HG02642 (cell line): ENCODE measurements around the gene VPS72.
"Not testable (repeated sequence)": the region's sequence is repeated elsewhere in the genome, so short reads cannot be mapped to it uniquely, and the experiment has no call there.

Experiments
- ATAC-seq: cut with Tn5 transposase; IDR thresholded peaks from one replicate; pipeline ENCODE4 v1.9.1; 2021; ENCODE audit warnings: mild to moderate bottlenecking; ENCODE audit not compliant: unreplicated experiment, poor library complexity

The VPS72 gene, protein sequence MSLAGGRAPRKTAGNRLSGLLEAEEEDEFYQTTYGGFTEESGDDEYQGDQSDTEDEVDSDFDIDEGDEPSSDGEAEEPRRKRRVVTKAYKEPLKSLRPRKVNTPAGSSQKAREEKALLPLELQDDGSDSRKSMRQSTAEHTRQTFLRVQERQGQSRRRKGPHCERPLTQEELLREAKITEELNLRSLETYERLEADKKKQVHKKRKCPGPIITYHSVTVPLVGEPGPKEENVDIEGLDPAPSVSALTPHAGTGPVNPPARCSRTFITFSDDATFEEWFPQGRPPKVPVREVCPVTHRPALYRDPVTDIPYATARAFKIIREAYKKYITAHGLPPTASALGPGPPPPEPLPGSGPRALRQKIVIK

DNA sequence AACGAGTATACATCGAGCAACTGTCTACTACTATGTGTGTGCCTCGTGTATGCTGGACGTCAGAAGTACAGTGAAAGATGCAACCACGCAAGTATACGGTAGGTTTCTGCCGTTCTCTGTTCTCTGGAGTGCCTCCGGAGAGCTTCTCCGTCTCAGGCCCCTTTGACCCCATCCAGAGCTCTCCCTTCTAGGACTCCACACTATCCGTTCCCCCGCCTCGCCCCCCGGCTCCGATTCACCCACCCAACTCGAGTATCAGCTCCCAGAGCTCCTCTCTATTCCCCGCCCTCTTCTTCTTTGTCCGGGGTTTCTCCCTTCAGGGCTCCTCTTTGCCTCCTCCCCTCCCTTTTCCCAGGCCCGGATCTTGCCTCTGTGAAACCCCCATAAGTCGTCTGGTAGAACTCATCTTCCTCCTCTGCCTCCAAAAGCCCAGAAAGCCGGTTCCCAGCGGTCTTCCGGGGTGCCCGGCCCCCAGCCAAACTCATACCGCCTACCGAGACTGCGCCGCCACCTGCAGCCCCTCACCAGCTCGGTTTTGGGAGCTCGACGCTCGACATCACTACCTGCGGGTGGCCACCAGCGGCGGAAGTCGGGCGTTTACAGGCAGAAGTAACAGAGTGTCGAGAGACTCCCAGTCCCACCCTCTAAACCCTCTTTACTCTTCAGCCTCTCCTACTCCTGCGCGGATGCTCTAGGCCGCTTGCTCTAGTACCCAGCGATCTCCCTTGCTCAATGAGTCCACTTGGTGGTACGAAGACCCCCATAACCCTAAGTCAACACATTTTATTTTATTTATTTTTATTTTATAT is at the start of gene VPS72:
TSS of gene VPS72 (minus strand) at position 561 of the 809 bp plus-strand sequence. CDS start at position 485, 76 bp downstream.
- ATAC-seq, result peak; percentile 85

- no peak for ATAC-seq
Observed at GRCh38 chr1:151238467-151238739, 48.4 kb upstream of the VPS72 start.

- ATAC-seq, result no peak
Observed at GRCh38 chr1:151237678-151238466, 47.9 kb upstream of the VPS72 start.

- no peak for ATAC-seq
Observed at GRCh38 chr1:151235235-151235634, 45.2 kb upstream of the VPS72 start.

DNA sequence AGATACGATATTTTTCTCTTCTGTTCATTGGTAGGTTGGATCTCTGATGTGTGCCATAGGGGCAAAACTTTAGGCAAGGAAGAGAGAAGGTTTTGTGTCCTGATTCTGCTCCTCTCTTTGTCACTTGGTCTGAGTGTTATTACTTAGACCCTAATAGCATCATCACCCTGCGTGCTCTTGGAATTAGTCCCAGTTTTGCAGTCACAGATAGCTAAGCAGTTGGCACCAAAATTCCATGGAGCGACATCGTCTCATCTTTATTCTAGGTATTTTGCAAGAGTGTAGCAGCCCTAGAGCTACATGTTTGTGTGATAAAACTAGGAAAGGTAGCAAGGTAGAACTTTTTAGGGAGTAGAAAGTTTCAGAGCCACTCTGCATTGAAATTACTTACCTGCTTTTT is 32.1 kb upstream of the VPS72 start:
- ATAC-seq, result no peak

DNA sequence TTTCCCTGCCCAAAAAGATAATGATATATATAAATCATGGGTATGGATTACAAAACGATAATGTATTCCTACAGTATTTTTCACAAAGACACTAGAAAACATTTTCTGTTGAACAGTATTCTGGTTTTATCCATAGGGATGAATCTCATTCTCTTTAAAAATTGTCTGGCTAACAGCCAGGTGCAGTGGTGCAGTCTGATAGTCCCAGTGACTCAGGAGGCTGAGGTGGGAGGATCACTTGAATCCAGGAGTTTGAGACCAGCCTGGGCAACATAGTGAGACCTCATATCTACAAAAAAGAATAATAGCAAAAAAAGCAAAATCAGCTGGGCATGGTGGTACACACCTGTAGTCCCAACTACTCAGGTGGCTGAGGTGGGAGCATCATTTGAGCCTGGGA is 31.6 kb upstream of the VPS72 start:
- ATAC-seq, result no peak

DNA sequence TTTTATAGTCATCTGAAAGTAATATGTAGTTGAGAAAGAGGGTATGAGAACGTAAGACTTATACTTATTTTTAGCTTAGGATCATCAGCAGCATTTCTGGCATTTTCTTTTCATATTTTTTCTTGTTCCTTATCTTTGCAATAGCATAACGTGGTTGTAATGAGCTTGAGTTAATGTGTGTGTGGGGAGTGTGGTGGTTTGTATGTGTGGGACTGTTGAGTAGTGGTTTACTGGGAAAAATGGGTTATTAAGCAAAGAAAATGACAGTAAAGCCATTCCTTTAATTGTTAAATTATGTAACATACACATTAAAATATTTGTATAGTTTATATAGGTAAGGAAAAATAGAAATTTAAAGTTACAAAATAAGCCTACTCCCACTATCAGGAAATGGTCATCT is 23.6 kb upstream of the VPS72 start:
- no peak for ATAC-seq

GRCh38 chr1:151211972-151212705 is 22.1 kb upstream of the VPS72 start:
- ATAC-seq, result no peak

- no peak for ATAC-seq
Observed at GRCh38 chr1:151210830-151211229, 20.8 kb upstream of the VPS72 start.

DNA sequence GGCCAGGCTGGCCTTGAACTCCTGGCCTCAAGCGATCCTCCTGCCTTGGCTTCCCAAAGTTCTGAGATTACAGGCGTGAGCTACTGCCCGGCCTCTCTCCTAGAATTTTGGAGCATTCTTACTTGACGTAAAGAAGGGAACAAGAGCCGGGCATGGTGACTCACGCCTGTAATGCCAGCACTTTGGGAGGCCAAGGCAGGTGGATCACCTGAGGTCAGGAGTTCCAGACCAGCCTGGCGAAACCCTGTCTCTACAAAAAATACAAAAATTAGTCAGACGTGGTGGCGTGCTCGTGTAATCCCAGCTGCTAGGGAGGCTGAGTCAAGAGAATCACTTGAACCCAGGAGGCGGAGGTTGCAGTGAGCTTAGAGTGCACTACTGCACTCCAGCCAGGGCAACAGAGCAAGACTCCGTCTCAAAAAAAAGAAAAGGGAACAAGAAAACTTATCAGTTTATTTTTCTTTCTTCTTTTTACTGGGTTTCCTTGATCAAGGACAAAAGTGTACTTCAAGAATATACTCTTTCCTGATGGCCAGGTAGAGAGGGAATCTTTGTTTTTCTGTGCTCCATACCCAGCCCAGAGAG is 15.5 kb upstream of the VPS72 start:
- not testable (repeated sequence) for ATAC-seq

- ATAC-seq, result no peak
Observed at GRCh38 chr1:151199873-151200581, 10.0 kb upstream of the VPS72 start.

DNA sequence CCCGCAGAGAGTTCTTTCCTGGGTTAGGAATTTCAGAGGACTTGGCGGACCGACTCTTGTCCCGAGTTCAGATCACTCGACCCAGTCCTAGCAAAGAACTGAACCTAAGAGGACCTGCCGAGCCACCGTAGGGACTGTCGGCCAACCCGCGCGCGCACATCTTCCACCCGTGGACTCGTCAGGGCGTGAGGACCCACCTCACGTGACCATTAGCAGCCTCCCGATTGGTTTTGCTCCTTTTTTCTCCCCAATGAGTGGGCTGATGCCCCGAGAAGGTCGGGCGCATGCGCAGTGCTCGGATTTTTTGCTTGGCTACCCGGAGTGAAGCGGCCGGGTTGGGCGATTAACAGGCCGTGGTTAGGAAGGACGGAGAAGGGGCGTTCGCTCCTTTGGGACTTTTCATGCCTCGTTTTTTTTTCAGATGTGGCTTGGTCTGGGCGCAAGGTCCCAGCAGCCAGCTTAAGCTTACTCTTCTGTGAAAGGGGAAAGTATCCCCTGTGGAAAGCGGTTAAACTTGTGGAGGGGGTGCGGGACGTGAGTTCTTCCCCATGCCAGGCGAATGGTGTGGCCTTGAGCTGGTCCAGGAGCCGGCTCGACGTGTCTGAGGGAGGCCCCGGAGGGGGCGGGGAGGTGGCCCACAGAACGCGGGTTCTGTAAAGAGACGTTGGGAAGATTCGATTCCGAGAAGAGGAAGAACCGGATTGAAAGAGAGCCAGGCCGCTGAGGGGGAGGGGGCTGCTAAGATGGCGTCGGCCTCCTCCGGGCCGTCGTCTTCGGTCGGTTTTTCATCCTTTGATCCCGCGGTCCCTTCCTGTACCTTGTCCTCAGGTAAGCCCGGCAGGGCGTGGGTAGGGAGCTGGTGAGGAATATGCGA is 8.5 kb upstream of the VPS72 start, which contains the start of gene PIP5K1A:
TSS of gene PIP5K1A (plus strand) at position 299 of the 874 bp plus-strand sequence. CDS start at position 744, 445 bp downstream.
- peak; percentile 92 for ATAC-seq

- no peak for ATAC-seq
Observed at GRCh38 chr1:151197863-151198253, 7.9 kb upstream of the VPS72 start.

DNA sequence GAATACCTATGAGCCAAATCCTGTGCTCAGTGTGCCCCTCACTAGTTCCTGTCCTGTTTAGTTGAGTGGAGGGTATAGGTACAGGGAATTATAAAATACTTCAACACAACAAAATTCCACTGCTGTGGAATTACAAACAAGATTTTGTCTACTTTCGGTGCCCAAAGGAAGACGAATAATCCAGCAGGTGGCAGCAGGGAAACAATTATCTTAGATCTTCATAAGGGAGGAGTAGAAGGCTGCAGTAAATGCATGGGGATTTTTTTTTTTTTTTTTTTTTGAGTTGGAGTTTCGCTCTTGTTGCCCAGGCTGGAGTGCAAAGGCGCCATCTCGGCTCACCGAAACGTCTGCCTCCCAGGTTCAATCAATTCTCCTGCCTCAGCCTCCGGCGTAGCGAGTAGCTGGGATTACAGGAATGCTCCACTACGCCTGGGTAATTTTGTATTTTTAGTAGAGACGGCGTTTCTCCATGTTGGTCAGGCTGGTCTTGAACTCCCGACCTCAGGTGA is 6.3 kb upstream of the VPS72 start:
- ATAC-seq, result no peak

GRCh38 chr1:151194894-151195594 is 5.0 kb upstream of the VPS72 start:
- not testable (repeated sequence) for ATAC-seq

DNA sequence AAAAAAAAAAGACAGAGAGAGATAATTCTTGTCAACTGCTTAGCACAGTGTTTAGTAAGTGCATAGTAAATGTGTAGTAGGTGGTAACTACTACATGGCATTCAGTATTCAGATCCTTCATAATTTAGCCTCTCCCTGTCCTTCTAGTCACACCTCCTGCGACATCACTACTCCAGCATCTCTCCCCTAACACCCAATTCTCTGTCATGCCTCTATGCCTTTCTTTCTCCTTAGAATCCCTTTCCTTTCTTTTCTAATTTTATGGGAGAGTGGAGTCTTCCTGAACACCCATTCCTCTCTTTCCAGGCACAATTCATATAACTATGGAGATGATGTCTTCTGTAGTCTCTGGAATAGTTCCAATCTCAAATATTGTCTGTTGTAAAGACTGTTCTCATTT is 3.9 kb upstream of the VPS72 start:
- no peak for ATAC-seq

GRCh38 chr1:151193304-151193703 is 3.3 kb upstream of the VPS72 start:
- ATAC-seq, result no peak
